ENCODE measurements around the gene GDI2. TPM values are rescaled to one million over a fixed set of nuclear protein-coding genes. Genes with fewer than 3 reads are reported as not detected.

GDI2 gene
- total and polyA plus RNA-seq, 4 experiments from 2014 or later, result 137 to 248 (median 167) TPM

DNA sequence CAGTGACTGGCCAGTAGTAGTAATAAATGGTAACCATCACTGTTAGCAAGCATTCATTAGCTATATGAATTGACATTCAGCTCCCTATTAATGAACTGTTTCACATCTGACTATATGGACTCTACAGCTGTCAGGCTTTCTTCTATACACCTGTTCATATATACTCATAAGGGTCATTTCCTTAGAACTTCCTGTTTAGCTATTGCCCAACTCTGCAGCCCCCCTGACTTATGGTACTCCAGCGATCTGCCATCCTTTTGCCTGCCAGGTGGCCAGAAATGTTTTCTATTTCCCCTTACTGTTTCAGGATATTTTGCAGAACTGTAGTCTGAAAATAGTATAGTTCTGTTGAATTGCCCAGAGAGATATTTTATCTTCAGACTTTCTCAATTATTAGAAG, 72.0 kb downstream of the GDI2 start:
- Histone ChIP-seq H3K27ac (ENCODE audit: low read depth, low read length) (no peak overlapping the region), H3K4me3 (ENCODE audit: low read length in 2 of 2) (no peak overlapping the region), H3K36me3 (ENCODE audit: insufficient read depth, low read length) (peaks cover 40% of the 10 kb centered on the region), H3K9me3 (ENCODE audit: control insufficient read depth in 1 of 2, low read length in 2 of 2) (no peaks in the 10 kb centered on the region), H3K4me1 (ENCODE audit: insufficient read depth, low read length) (no peaks in the 10 kb centered on the region), H3K27me3 (ENCODE audit: insufficient read depth, low read length) (no peaks in the 10 kb centered on the region)
- Mint-ChIP-seq H3K27me3 (no peaks in the 10 kb centered on the region), H3K4me3 (no peak overlapping the region), H3K27ac (peak overlapping the region in 1 of 7 donors; percentile 36), H3K36me3 (peaks cover 47 to 64% of the 10 kb centered on the region in 2 donors), H3K9me3 (no peaks in the 10 kb centered on the region), H3K4me1 (peaks cover 2 to 21% (median 8%) of the 10 kb centered on the region in 4 donors)
- CTCF ChIA-PET (ENCODE audit: partially characterized antibody), result no interaction called here
- POLR2A ChIA-PET (ENCODE audit: partially characterized antibody), result no interaction called here
- intact Hi-C loops (cut with micrococcal nuclease), result no loop called here
- no peak for DNase-seq

DNA sequence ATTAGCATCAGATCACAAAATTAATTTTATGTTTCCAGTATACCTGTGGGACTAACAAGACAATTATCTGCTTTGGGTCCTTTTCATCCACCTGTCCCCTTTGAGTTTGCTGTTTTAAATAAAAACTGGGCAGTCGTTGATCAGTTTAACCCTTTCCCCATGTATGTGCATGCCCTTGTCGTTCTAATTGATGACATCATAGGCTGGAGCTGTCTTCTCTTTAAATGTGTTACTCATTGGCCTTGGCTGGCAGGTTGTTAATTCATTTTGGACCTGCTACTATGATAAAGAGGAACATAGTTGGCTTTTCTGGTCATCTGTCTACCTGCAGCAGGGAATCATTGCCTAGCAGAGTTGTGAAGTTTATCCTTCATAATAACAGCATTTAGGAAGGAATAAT, 74.8 kb downstream of the GDI2 start:
- CTCF ChIA-PET (ENCODE audit: partially characterized antibody), result no interaction called here
- Mint-ChIP-seq H3K4me3 (no peak overlapping the region), H3K27me3 (no peaks in the 10 kb centered on the region), H3K9me3 (no peaks in the 10 kb centered on the region), H3K27ac (no peak overlapping the region), H3K4me1 (peaks cover 3 to 22% (median 12%) of the 10 kb centered on the region in 4 donors), H3K36me3 (peaks cover 39 to 63% of the 10 kb centered on the region in 2 donors)
- Histone ChIP-seq H3K36me3 (ENCODE audit: insufficient read depth, low read length) (peaks cover 42% of the 10 kb centered on the region), H3K27ac (ENCODE audit: low read depth, low read length) (no peak overlapping the region), H3K4me3 (ENCODE audit: low read length in 2 of 2) (no peak overlapping the region), H3K9me3 (ENCODE audit: control insufficient read depth in 1 of 2, low read length in 2 of 2) (no peaks in the 10 kb centered on the region), H3K4me1 (ENCODE audit: insufficient read depth, low read length) (no peaks in the 10 kb centered on the region), H3K27me3 (ENCODE audit: insufficient read depth, low read length) (no peaks in the 10 kb centered on the region)
- intact Hi-C loops (cut with micrococcal nuclease), result loop anchor here (5.0 kb wide), 1 partner anchor 134 kb away; no protein-coding TSS in a partner anchor
- POLR2A ChIA-PET (ENCODE audit: partially characterized antibody), result no interaction called here
- no peak for DNase-seq

DNA sequence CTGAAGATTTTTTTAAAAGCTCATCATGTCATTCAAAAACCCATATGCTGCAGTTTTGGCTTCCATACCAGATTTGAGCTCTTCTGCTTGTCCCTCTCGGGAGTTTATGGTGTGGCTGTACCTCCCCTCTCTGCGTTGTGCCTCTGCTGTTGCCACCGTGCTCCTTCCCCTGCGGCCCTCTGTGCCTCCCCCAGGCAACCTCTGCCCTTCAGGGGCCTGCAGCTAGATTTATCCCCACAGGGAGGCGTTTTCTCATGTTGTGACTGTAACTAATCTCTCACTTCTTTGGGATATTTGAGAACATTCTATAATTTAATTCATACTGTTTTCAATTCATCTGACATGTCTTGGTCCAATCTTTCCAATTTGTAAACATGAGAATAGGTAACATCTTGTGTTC, 75.9 kb downstream of the GDI2 start:
- H3K36me3 Mint-ChIP-seq, result peaks cover 37 to 68% of the 10 kb centered on the region in 2 donors
- CTCF ChIA-PET (ENCODE audit: partially characterized antibody), result no interaction called here
- peak in 1 of 5 donors; percentile 7 for DNase-seq

DNA sequence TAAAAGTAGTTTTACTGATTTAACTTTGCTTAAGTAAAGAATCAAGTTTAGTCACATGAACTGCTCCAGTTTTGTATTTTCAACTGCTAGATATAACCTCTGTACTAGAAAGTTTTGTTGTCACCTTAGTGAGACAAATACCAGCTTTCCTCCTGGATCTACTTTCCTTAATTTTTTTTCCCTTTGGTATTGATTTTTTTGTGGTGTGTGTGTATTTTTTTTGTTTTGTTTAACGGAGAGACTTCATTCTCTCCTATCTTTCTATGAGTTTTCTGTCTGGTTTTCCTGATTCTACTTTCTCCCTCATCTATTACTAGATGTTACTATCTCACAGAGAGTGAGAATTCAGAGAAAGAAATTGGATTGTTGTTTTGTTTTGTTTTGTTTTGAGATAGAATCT, 76.6 kb downstream of the GDI2 start:
- POLR2A ChIA-PET (ENCODE audit: partially characterized antibody), result no interaction called here

More for the DNA sequence above, 75.9 kb downstream of the GDI2 start:
- H3K36me3 ChIP-seq (ENCODE audit: insufficient read depth, low read length), result peaks cover 36% of the 10 kb centered on the region
- Mint-ChIP-seq H3K9me3 (no peaks in the 10 kb centered on the region), H3K4me1 (peaks cover 3 to 26% (median 15%) of the 10 kb centered on the region in 4 donors), H3K27me3 (no peaks in the 10 kb centered on the region), H3K27ac (peak overlapping the region in 4 of 7 donors; percentile 44 to 90 (median 67)), H3K4me3 (no peak overlapping the region)
- H3K4me3 ChIP-seq (ENCODE audit: low read length in 2 of 2), result no peak overlapping the region
- no peaks in the 10 kb centered on the region for H3K9me3 ChIP-seq (ENCODE audit: control insufficient read depth in 1 of 2, low read length in 2 of 2)
- no peaks in the 10 kb centered on the region for H3K27me3 ChIP-seq (ENCODE audit: insufficient read depth, low read length)
- H3K27ac ChIP-seq (ENCODE audit: low read depth, low read length), result no peak overlapping the region
- intact Hi-C loops (cut with micrococcal nuclease), result loop anchor here (5.0 kb wide), 1 partner anchor 135 kb away; no protein-coding TSS in a partner anchor
- no peaks in the 10 kb centered on the region for H3K4me1 ChIP-seq (ENCODE audit: insufficient read depth, low read length)
- POLR2A ChIA-PET (ENCODE audit: partially characterized antibody), result no interaction called here

DNA sequence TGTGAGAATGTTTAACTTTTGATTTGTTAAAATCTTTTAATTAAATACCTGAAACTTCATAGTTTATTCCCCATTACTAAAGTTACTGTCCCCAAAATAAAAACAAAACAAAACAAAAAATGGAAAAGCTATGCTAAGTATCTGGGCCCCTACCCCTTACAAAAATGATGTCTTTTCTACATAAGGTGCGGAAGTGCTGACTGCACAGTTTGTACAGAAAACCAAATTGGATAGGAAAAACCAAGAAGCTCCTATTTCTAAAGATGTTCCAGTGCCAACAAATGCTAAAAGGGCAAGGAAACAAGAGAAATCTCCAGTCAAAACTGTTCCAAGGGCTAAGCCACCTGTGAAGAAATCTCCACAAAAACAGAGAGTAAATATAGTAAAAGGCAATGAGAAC, 78.1 kb downstream of the GDI2 start:
- H3K4me1 ChIP-seq (ENCODE audit: insufficient read depth, low read length), result no peaks in the 10 kb centered on the region
- H3K27me3 ChIP-seq (ENCODE audit: insufficient read depth, low read length), result no peaks in the 10 kb centered on the region
- peaks cover 11 to 26% (median 18%) of the 10 kb centered on the region in 4 donors for H3K4me1 Mint-ChIP-seq
- H3K27ac Mint-ChIP-seq, result peak overlapping the region in 3 of 7 donors; percentile 3 to 65 (median 28)
- DNase-seq, result no peak
- CTCF ChIA-PET (ENCODE audit: partially characterized antibody), result no interaction called here
- POLR2A ChIA-PET (ENCODE audit: partially characterized antibody), result no interaction called here
- H3K4me3 ChIP-seq (ENCODE audit: low read length in 2 of 2), result no peak overlapping the region
- H3K9me3 Mint-ChIP-seq, result no peaks in the 10 kb centered on the region
- H3K36me3 Mint-ChIP-seq, result peaks cover 43 to 69% of the 10 kb centered on the region in 2 donors
- no peaks in the 10 kb centered on the region for H3K9me3 ChIP-seq (ENCODE audit: control insufficient read depth in 1 of 2, low read length in 2 of 2)
- H3K36me3 ChIP-seq (ENCODE audit: insufficient read depth, low read length), result peaks cover 40% of the 10 kb centered on the region
- no peak overlapping the region for H3K4me3 Mint-ChIP-seq
- H3K27me3 Mint-ChIP-seq, result no peaks in the 10 kb centered on the region
- intact Hi-C loops (cut with micrococcal nuclease), result loop anchor here (5.0 kb wide), 1 partner anchor 137 kb away; no protein-coding TSS in a partner anchor
- no peak overlapping the region for H3K27ac ChIP-seq (ENCODE audit: low read depth, low read length)

More for the DNA sequence above, 76.6 kb downstream of the GDI2 start:
- Histone ChIP-seq H3K27me3 (ENCODE audit: insufficient read depth, low read length) (no peaks in the 10 kb centered on the region), H3K27ac (ENCODE audit: low read depth, low read length) (no peak overlapping the region), H3K4me3 (ENCODE audit: low read length in 2 of 2) (no peak overlapping the region), H3K36me3 (ENCODE audit: insufficient read depth, low read length) (peaks cover 39% of the 10 kb centered on the region), H3K9me3 (ENCODE audit: control insufficient read depth in 1 of 2, low read length in 2 of 2) (no peaks in the 10 kb centered on the region), H3K4me1 (ENCODE audit: insufficient read depth, low read length) (no peaks in the 10 kb centered on the region)
- CTCF ChIA-PET (ENCODE audit: partially characterized antibody), result no interaction called here
- DNase-seq, result no peak
- peaks cover 7 to 26% (median 18%) of the 10 kb centered on the region in 4 donors for H3K4me1 Mint-ChIP-seq
- H3K27ac Mint-ChIP-seq, result peak overlapping the region in 2 of 7 donors; percentile 39 to 81
- no peaks in the 10 kb centered on the region for H3K9me3 Mint-ChIP-seq
- no peak overlapping the region for H3K4me3 Mint-ChIP-seq
- H3K27me3 Mint-ChIP-seq, result no peaks in the 10 kb centered on the region
- intact Hi-C loops (cut with micrococcal nuclease), result loop anchor here (5.0 kb wide), 1 partner anchor 136 kb away; no protein-coding TSS in a partner anchor
- H3K36me3 Mint-ChIP-seq, result peaks cover 39 to 70% of the 10 kb centered on the region in 2 donors

DNA sequence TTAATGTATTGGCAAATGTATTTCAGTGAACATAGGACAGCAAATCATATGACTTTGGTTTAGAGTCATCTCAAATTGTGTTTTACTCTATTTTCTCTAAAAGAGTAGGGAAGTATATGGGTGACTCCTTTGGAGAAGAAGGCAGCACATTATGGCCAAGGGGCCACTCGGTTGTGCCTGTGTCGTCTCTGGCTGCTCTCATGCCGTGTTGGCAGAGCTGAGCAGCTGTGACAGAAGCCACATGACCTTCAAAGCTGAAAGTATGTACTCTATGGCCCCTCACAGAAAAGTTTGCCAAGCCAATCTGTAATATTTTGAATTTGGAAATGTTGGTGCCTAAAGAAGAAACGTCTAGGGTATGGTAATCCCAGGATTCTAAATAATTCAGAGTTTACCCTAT, 81.1 kb downstream of the GDI2 start:
- peaks cover 9 to 21% (median 13%) of the 10 kb centered on the region in 4 donors for H3K4me1 Mint-ChIP-seq
- no peak for DNase-seq
- Histone ChIP-seq H3K4me1 (ENCODE audit: insufficient read depth, low read length) (no peaks in the 10 kb centered on the region), H3K9me3 (ENCODE audit: control insufficient read depth in 1 of 2, low read length in 2 of 2) (no peaks in the 10 kb centered on the region), H3K27ac (ENCODE audit: low read depth, low read length) (no peak overlapping the region), H3K27me3 (ENCODE audit: insufficient read depth, low read length) (no peaks in the 10 kb centered on the region), H3K4me3 (ENCODE audit: low read length in 2 of 2) (no peak overlapping the region), H3K36me3 (ENCODE audit: insufficient read depth, low read length) (peaks cover 38% of the 10 kb centered on the region)
- peaks cover 40 to 67% of the 10 kb centered on the region in 2 donors for H3K36me3 Mint-ChIP-seq
- H3K9me3 Mint-ChIP-seq, result peaks cover 0 to 1% (median 0%) of the 10 kb centered on the region in 8 donors
- H3K27ac Mint-ChIP-seq, result peak overlapping the region in 5 of 7 donors; percentile 6 to 59 (median 18)
- ChIA-PET CTCF (ENCODE audit: partially characterized antibody) (no interaction called here), POLR2A (ENCODE audit: partially characterized antibody) (no interaction called here)
- H3K4me3 Mint-ChIP-seq, result no peak overlapping the region
- no peaks in the 10 kb centered on the region for H3K27me3 Mint-ChIP-seq
- intact Hi-C loops (cut with micrococcal nuclease), result no loop called here

DNA sequence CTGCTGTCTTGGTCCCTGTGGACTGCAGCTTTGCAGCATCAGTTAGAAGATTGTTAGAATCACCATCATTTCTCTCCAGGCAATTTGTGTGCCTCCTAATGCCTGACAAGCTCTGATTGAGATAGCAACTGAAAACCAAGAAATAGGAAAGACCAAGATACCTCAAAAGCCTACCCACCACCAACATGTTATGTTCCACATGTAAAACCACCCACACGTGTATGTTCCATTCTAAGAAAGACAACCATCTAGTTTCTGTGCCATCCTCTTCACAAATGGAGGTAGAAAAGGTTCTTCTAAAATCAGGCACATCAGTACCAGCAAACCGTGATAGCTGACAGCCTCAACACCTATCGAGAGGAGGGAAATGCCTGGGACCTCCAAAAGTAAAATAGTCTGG, 81.7 kb downstream of the GDI2 start:
- no peak overlapping the region for H3K27ac ChIP-seq (ENCODE audit: low read depth, low read length)
- POLR2A ChIA-PET (ENCODE audit: partially characterized antibody), result no interaction called here
- intact Hi-C loops (cut with micrococcal nuclease), result no loop called here
- no peaks in the 10 kb centered on the region for H3K9me3 ChIP-seq (ENCODE audit: control insufficient read depth in 1 of 2, low read length in 2 of 2)
- CTCF ChIA-PET (ENCODE audit: partially characterized antibody), result no interaction called here
- H3K4me1 Mint-ChIP-seq, result peaks cover 6 to 20% (median 12%) of the 10 kb centered on the region in 4 donors
- no peak overlapping the region for H3K4me3 ChIP-seq (ENCODE audit: low read length in 2 of 2)
- H3K4me3 Mint-ChIP-seq, result no peak overlapping the region
- DNase-seq, result no peak
- peaks cover 41 to 69% of the 10 kb centered on the region in 2 donors for H3K36me3 Mint-ChIP-seq
- H3K9me3 Mint-ChIP-seq, result peaks cover 0 to 1% (median 0%) of the 10 kb centered on the region in 8 donors
- peaks cover 44% of the 10 kb centered on the region for H3K36me3 ChIP-seq (ENCODE audit: insufficient read depth, low read length)
- H3K27me3 ChIP-seq (ENCODE audit: insufficient read depth, low read length), result no peaks in the 10 kb centered on the region
- no peaks in the 10 kb centered on the region for H3K4me1 ChIP-seq (ENCODE audit: insufficient read depth, low read length)
- H3K27ac Mint-ChIP-seq, result peak overlapping the region in 4 of 7 donors; percentile 22 to 59 (median 36)
- H3K27me3 Mint-ChIP-seq, result no peaks in the 10 kb centered on the region
